Measurements from ENCODE around the gene ZCCHC24. TPM values are rescaled to one million over a fixed set of nuclear protein-coding genes. Genes with fewer than 3 reads are reported as not detected.

The ZCCHC24 gene
- total and polyA plus RNA-seq, 2 donors (not counting 3 experiments of a cell fraction or from before 2014, with no cell fraction given) = 5.2 to 8.4 TPM

GRCh38 chr10:79405995-79406515 lies 39.4 kb downstream of the ZCCHC24 start:
- H3K4me3 ChIP-seq (replicated peaks in 1 of 3; ENCODE audit: insufficient read depth in 1 of 3, low read depth in 1 of 3, low read length in 3 of 3) = no peak overlapping the region
- no peaks in the 10 kb centered on the region for H3K9me1 ChIP-seq (replicated peaks; ENCODE audit: control insufficient read depth, extremely low read depth, insufficient read depth, low read length)
- H3K9ac ChIP-seq (replicated peaks; ENCODE audit: extremely low read depth, insufficient read depth, low read length) = no peak overlapping the region
- CTCF ChIA-PET = interaction anchor here (1.1 to 1.2 kb wide), 2 partner anchors 31 to 62 kb away, joined by 3 read pairs; no protein-coding TSS in a partner anchor
- intact Hi-C loops (cut with micrococcal nuclease) (no loop called here), dilution Hi-C loops (cut with MboI; ENCODE audit: extremely low pct_ligation_motif_present, low sequenced_read_pairs) (no loop called here)
- H3K79me2 ChIP-seq (ENCODE audit: control insufficient read depth, insufficient read depth, low read length) = no peaks in the 10 kb centered on the region
- H3K9me3 ChIP-seq (replicated peaks; ENCODE audit: control insufficient read depth, insufficient read depth, low read length) = no peaks in the 10 kb centered on the region
- H3K36me3 ChIP-seq (ENCODE audit: control insufficient read depth in 2 of 2, extremely low read depth in 1 of 2, insufficient read depth in 2 of 2, low read length in 2 of 2) = no peaks in the 10 kb centered on the region
- no peak for FAIRE-seq
- peaks cover 14% of the 10 kb centered on the region for H3K4me1 ChIP-seq (ENCODE audit: control insufficient read depth, extremely low read depth, insufficient read depth, low read length)
- POLR2A ChIA-PET = no interaction called here
- no peak overlapping the region for H3K27ac ChIP-seq (ENCODE audit: insufficient read depth, low read depth, low read length)
- H4K20me1 ChIP-seq (replicated peaks; ENCODE audit: control insufficient read depth, extremely low read depth, insufficient read depth, low read length) = no peaks in the 10 kb centered on the region
- TF ChIP-seq EZH2 (IDR thresholded peaks at IDR 0.05; ENCODE audit: borderline replicate concordance, low read depth, low read length, severe bottlenecking) (no peak), MYC (IDR thresholded peaks at IDR 0.05; ENCODE audit: low read depth, low read length) (no peak), GATA2 (IDR thresholded peaks at IDR 0.05; ENCODE audit: insufficient read depth, insufficient read length, low read depth, low read length) (no peak), POLR2AphosphoS5 (IDR thresholded peaks at IDR 0.05; ENCODE audit: insufficient read depth, low read depth, low read length) (no peak), FOS (IDR thresholded peaks at IDR 0.05; ENCODE audit: borderline replicate concordance, insufficient read depth, low read length) (no peak), POLR2A (IDR thresholded peaks at IDR 0.05; ENCODE audit: low read depth, low read length) (no peak)
- H3K4me2 ChIP-seq (ENCODE audit: insufficient read depth, low read length) = no peak overlapping the region
- H2AFZ ChIP-seq (ENCODE audit: low read depth, low read length) = no peak overlapping the region
- H3K27me3 ChIP-seq (ENCODE audit: control insufficient read depth in 2 of 2, insufficient read depth in 2 of 2, low read length in 2 of 2) = no peaks in the 10 kb centered on the region
- no TSS peak for BruUV-seq (replicated peaks)
- DNase-seq (ENCODE audit: low read depth, low spot score) = no peak

DNA sequence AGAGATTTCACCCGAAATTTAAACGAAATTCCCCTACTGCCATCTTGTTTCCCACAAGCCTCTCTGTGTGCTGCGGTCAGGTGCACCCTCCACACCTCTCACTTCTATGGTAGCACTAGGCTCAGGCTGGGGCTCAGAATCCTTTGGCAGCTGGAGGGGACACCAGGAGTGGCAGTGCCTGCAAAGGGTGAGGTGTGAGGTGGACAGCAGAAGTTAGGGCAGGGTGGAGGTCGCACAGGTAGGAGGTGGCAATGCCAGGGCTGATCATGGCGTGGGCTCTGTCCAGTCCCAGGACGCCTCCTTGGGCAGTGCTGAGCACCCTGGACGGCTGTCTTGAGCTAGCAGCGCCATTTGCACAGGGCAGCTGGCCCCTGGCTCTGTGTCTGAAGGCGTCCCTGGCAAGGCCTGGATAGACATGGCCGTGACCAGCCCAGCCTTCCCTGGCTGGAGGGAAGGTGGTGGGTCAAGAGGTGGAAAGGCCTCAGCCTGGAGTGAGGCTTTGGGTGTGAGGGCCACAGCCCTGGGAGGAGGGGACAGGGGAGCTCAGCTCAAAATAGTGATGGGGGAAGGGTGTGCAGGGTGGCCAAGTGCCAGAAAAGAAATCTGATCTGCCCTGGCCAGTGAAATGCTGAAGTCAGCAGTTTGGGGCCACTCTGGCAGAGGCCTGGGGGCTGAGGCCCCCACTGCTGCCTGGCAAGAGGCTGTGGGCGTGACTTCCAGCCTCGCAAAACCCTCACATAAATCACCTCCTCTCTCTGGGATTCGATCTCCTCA lies 40.0 kb downstream of the ZCCHC24 start:
- H3K4me3 ChIP-seq (replicated peaks in 1 of 3; ENCODE audit: insufficient read depth in 1 of 3, low read depth in 1 of 3, low read length in 3 of 3) = no peak overlapping the region
- no peak overlapping the region for H3K27ac ChIP-seq (ENCODE audit: insufficient read depth, low read depth, low read length)
- no TSS peak for BruUV-seq (replicated peaks)
- H3K9me1 ChIP-seq (replicated peaks; ENCODE audit: control insufficient read depth, extremely low read depth, insufficient read depth, low read length) = no peaks in the 10 kb centered on the region
- CTCF ChIA-PET = interaction anchor here (0.7 to 1.2 kb wide), 4 partner anchors 31 to 62 kb away, joined by 3 to 6 read pairs (median 3); no protein-coding TSS in a partner anchor
- H3K9me3 ChIP-seq (replicated peaks; ENCODE audit: control insufficient read depth, insufficient read depth, low read length) = no peaks in the 10 kb centered on the region
- no peak overlapping the region for H3K9ac ChIP-seq (replicated peaks; ENCODE audit: extremely low read depth, insufficient read depth, low read length)
- peaks cover 14% of the 10 kb centered on the region for H3K4me1 ChIP-seq (ENCODE audit: control insufficient read depth, extremely low read depth, insufficient read depth, low read length)
- TF ChIP-seq JUN (IDR thresholded peaks at IDR 0.05; ENCODE audit: borderline replicate concordance, insufficient read depth, insufficient read length, low read depth) (no peak), MAX (IDR thresholded peaks at IDR 0.05; ENCODE audit: insufficient read depth, insufficient read length) (no peak), CTCF (IDR thresholded peaks at IDR 0.05; ENCODE audit: extremely low read depth in 1 of 2, insufficient read depth in 1 of 2, low read depth in 1 of 2, low read length in 2 of 2) (no peak), GATA2 (IDR thresholded peaks at IDR 0.05; ENCODE audit: insufficient read depth, insufficient read length, low read depth, low read length) (no peak), EZH2 (IDR thresholded peaks at IDR 0.05; ENCODE audit: borderline replicate concordance, low read depth, low read length, severe bottlenecking) (no peak), MYC (IDR thresholded peaks at IDR 0.05; ENCODE audit: low read depth, low read length) (no peak), FOS (IDR thresholded peaks at IDR 0.05; ENCODE audit: borderline replicate concordance, insufficient read depth, low read length) (no peak), POLR2A (IDR thresholded peaks at IDR 0.05; ENCODE audit: low read depth, low read length) (no peak), POLR2AphosphoS5 (IDR thresholded peaks at IDR 0.05; ENCODE audit: insufficient read depth, low read depth, low read length) (no peak)
- intact Hi-C loops (cut with micrococcal nuclease) (no loop called here), dilution Hi-C loops (cut with MboI; ENCODE audit: extremely low pct_ligation_motif_present, low sequenced_read_pairs) (no loop called here)
- POLR2A ChIA-PET = no interaction called here
- DNase-seq (ENCODE audit: low read depth, low spot score) (no peak), FAIRE-seq (no peak)
- no peak overlapping the region for H2AFZ ChIP-seq (ENCODE audit: low read depth, low read length)
- H3K79me2 ChIP-seq (ENCODE audit: control insufficient read depth, insufficient read depth, low read length) = no peaks in the 10 kb centered on the region
- no peaks in the 10 kb centered on the region for H4K20me1 ChIP-seq (replicated peaks; ENCODE audit: control insufficient read depth, extremely low read depth, insufficient read depth, low read length)
- H3K27me3 ChIP-seq (ENCODE audit: control insufficient read depth in 2 of 2, insufficient read depth in 2 of 2, low read length in 2 of 2) = no peaks in the 10 kb centered on the region
- no peak overlapping the region for H3K4me2 ChIP-seq (ENCODE audit: insufficient read depth, low read length)
- no peaks in the 10 kb centered on the region for H3K36me3 ChIP-seq (ENCODE audit: control insufficient read depth in 2 of 2, extremely low read depth in 1 of 2, insufficient read depth in 2 of 2, low read length in 2 of 2)

All from endothelial cell of umbilical vein (primary cell).